Kidney tubule cell (primary cell): ENCODE measurements around the gene PRKG2.

ENCODE experiments used
- DNase-seq: peaks from one replicate; pipeline ENCODE4 v3.0.0-alpha.2; 2018; ENCODE audit warnings: low spot score

PRKG2 gene

DNA sequence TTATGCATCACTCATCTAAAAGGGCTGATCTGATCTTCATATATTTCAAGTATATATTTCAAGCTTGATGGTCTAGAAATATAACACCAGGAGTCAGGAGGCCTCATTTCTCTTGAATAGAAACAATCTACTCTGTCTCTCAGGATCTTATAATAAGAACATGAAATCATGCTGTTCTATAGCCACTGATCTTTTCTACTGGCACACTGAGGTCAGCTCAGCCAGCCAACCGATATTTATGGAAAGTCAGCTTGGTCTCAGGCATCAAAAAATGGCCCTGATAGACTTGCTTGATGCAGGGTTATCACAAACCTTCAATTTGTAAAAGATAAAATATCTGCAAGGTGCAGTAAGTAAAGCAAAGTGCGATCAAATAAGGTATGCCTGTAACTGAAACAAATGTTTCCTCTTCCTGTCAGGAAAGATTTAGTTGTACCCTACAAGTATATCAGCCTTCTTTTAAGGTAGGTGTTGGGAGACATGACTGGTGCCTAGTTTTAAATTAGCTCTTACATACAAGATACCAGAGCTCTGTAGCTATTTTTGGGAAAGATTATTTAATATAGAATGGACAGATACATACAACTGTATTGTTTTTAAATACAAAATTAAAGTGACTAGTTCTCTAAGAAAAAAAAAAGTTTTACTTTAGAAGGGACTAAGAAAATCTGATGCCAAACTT lies 121.2 kb downstream of the PRKG2 start:
- no peak for DNase-seq

DNA sequence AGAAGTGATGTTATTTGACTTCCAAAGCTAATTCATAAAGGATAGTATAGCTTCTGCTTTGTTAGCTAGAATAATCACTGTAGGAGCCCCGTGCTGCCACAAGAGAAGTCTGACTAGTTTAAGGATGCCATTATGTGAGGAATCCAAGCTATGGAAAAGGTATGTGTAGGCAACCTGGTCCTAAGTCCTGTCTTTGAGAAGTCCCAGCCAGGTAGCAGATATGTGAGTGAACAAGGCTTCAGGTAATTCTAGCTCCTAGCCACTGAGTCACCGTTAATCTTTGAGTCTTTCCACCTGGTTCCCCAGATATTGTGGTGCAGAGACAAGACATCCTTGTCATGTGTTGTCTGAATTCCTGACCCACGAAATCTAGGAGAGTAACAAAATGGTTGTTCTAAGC lies 129.0 kb downstream of the PRKG2 start:
- no peak for DNase-seq

DNA sequence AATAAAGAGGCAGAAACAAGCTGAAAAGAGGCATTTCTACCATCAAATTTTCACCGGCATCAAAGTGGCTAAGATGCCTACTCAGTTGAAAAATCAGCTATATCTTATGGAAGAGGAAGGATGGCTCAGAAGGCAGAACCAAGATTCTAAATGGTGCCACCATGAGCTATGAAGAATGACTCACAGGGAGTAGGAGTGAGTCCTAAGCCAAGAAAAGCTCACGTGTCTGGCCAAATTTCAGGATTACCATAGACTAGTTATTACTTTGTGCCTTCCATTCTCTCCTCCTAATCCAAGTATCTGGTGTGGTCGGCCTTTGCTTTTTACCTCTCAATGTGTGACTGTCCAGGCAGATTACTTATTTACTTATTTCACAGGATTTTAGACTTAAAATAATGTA lies 129.7 kb downstream of the PRKG2 start:
- no peak for DNase-seq

DNA sequence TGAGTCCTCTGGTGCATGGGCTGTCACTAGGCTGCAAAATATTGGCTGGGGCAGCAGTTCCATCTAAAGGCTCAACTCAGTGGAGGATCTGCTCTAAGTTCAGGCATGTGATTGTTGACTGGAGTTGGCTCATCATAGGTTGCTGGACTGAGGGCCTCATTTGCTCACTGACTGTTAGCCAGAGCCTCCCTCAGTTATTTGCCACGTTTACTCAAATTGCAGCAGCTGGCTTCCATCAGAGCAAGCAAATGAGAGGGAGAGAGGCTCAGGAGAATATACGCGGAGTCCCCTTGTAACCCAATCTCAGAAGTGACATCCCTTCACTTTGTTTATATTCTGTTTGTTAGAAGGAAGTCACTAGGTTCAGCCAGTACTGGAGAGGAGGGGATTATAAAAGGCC lies 130.4 kb downstream of the PRKG2 start:
- no peak for DNase-seq

DNA sequence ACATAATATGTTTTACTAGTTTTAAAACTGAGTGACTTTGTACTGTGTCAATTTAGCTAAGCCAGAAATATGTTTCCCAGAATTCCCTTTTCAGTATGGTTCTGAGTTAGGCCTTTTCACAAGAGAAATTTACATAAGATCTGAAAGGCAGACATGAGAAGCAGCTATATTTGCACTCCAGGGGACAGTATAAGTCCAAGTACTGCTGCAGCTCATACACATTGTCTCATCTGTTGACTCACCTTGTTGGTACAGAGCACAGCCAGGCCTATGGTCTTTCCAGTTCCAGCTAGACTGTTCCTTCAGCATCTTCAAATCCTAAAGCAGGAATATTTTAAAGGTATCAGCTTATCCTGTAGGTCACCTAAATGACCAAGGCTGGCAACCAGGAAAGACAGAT lies 131.0 kb downstream of the PRKG2 start:
- peak; percentile 57 for DNase-seq

DNA sequence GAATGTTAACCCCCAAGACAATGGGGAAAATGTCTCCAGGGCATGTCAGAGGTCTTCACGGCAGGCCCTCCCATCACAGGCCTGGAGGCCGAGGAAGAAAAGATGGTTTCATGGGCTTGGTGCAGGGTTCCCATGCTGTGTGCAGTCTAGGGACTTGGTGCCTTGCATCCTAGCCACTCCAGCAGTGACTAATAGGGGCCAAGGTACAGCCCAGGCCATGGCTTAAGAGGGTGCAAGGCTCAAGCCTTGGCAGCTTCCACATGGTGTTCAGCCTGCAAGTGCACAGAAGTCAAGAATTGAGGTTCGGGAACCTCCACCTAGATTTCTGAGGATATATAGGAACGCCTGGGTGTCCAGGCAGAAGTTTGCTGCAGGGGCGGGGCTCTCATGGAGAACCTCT lies 133.9 kb downstream of the PRKG2 start:
- DNase-seq = no peak

DNA sequence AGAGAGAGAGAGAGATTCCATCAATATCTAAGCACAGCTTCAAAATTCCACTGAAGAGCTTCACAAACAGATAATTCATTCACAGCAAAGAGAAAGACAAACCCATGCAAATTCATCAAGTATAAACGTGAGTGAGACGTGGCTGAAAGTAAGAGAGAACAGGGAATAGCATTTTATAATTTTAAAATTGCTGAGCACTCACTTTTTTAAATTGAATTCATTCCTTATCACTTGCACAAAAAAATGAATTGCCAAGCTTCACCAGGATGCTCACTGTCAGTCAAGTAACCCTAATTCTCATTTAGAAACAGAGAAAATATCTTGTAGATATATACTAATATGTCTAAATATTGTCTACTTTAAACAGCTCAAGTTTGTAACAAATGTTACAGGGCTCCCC lies 144.0 kb downstream of the PRKG2 start:
- no peak for DNase-seq

DNA sequence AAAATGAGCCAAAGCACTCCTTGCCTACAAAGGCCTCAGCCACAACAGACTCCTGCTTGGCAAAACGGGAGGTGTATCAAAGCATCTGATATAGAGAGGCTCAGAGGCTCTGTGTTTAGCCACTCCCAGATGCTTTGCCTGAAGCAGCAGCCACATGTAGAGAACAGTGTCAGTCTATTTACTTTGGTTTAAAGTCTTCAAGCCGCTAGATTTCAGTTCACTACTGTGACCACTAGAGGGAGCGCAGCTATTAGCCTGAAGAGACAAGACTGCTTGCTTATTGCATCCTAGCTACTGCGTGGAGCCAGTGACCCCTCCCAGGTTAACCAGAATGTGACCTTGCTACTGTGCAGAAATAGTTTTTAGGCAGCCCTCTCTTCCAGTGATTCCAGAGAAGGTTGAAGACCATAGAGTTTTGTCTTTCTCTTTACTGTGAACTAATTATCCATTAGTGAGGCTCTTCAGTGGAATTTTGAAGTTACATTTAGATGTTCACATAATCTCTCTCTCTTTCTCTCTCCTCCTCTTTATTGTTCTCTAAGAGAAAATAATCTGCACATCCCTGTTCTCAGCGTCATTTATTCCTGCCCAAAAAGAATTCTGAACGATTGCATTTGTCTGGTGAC lies 145.2 kb downstream of the PRKG2 start:
- peak; percentile 82 for DNase-seq

DNA sequence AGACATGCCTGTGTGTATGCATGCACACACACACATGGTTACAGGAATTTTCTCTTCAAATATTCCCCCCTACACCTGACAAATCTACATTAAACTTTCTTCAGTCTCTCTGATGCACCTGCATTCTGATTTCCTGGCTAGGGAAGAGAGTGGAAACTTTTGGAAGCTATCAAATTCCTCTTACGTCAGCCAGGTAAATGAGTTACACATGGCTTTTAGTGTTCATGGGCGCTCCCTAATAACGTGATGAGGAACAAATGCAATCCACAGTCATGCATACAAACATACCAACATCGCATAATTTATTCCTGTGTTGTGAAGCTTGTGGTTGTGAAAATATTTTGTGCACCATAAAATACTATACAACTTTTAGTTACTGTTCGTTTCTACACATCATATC lies 149.6 kb downstream of the PRKG2 start:
- peak; percentile 65 for DNase-seq

DNA sequence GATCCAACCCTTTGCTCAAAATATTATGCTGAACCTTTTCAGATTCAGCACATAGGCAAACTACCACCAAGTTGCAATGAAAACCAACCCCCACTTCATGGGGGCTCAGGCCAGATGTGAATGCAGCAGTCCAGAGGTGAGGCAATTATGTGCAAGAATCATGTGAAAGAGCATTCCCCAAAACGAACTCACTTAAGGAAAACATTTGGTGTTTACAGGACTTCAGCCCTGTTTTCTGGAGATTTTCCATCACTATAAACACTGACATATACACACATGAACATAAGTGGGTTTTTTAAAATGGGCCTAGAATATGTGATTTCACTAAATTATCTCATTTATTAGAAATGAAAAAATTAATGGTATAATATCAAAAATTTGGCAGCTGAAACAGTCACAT lies 153.0 kb downstream of the PRKG2 start:
- no peak for DNase-seq

DNA sequence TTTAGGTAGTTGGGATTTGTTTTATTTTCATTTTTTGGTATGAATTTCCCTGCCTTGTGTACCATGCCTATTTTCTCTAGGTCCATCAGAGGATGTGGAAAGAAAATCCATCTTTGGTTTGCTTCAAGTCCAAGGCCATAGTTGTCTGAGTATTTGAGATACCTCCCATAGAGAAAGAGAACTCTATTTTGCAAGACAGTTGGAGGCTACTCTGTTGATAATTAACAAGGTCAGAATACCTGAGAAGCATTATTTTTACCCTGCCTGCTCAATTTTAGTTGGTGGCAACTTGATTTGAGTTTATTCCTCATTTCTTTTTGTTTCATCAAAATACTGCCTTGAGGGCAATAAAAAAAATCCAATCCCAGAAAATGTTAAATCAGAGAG lies 153.7 kb downstream of the PRKG2 start:
- DNase-seq = no peak

DNA sequence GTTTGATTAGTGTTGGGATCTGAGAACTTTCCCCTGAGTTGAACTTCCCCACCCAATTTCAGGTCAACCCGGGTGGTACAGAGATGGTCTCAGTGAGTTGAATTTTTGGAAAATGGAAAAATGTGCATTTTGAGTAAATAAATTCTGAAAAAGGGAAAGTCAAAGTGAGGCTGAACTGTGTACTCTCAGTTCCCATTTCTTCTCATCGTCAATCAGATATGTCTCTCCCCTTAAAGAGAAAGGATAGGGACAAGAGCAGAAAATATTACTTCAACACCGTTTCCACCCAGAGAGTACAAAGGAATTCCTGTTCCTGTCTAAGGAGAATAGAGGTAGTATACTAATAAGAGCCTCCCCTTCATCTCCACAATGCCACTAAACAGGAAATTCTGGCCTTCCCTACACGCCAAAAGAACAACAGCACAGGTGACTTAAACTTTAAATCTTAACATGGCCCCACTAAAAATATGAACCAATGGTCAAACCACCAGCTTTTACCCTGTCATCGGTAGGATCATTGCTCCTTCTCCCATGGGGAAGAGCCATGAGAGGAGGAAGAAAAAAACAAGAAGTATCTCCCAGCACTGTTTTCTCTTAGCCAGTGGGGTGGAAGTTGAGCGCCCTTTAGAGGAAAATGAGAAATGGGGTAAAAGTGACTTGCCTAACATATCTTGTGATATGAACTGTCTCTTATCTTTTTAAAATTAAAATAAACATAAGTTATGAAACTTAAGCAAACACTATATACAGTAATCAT lies 154.3 kb downstream of the PRKG2 start:
- DNase-seq = no peak

DNA sequence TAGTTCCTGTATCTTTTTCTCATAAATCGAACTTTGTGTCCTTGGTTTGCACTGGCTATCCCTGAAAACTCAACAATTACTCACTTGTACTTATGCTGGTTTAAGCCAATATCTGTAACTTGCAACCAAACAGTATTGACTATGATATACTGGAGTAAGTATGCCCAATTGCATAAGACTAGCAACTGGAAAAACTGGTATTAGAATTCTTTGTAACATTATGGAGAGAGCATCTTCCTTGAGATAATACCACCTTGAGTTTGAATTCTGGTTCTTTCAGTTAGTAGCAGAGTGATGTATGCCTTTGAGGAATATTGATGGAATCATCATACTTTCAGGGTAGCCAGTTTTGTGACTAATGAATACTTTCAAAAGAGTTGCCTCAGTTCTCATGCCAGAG lies 156.4 kb downstream of the PRKG2 start:
- no peak for DNase-seq

DNA sequence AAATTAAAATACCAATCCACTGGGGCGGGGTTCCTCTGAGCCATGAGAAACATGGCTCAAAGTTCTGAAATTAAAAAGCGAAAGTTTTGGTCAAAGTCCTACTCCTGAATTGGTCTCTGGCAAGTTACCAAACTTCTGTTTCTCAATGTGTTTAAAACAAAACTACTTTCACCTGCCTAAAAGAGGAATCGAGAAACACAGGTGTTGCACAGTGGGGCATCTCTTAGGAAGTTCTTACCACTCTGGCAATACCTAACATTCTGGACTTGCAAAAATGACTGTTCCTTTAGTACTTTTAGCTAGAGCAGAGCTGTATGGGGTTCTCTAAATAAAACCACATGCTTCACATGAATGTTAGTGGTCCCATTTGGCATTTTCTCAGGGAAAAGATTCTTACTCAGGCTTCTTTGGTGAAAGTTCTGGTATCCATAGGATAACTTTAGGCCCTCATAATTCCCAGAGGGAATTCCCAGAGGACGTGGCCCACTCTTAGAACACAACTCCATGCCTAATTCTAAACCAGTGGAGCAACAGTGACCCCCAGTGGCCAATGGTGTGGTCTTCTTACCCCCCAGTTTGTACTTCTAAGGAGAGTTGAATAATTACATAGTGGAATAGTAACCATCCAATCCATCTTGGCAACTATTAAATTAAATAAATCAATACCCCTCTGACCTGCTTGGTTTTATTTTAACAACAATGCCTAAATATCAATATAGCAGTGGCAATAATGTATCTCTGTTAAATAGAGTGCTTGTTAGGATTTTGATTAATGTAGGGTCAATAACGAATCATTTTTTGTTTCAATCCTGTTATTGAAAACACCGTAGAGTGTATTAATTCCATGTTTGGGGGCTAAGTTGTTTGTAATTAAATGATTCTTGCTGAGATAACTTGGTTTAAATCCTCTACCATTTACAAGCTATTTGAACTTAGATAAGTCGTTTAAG lies 162.6 kb downstream of the PRKG2 start:
- DNase-seq = peak; percentile 60

DNA sequence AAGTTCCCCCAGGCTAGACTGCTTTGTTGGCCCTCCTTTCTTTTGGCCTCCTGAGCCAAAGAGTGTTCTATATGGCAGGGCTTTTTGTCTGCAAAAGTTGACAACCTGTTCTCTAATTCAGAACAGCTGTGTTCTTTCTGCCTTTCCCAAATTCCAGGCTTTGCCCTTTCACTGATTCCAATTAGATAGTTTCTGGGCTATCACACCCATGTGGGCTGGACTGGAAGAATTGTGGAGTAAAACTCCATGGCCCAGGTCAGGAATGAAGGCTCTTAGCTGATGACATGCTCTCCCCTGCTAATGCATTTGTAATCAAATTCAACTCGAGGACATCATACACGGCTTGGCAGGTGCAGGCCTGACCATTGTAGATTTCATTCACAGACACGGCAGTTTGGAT lies 165.1 kb downstream of the PRKG2 start:
- DNase-seq = no peak

DNA sequence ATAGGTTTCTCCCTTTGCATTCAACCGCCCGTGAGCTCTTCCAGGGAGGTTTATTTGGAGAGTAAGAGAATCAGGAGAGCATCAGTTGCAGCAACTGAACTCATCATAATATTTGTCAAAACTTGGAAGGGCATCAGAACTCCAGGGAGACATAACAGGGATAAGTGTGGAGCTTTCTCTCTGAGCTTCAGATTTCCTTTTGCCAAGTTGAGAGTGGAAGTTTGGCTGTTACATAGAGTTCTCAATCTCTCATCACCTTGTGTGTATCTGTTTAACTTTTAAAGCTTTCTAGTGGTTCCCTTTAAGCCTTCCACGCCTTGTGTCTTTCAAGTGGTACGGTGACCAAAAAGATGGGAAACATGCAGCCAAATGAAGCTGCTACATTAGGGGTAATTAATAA lies 165.7 kb downstream of the PRKG2 start:
- DNase-seq = no peak

DNA sequence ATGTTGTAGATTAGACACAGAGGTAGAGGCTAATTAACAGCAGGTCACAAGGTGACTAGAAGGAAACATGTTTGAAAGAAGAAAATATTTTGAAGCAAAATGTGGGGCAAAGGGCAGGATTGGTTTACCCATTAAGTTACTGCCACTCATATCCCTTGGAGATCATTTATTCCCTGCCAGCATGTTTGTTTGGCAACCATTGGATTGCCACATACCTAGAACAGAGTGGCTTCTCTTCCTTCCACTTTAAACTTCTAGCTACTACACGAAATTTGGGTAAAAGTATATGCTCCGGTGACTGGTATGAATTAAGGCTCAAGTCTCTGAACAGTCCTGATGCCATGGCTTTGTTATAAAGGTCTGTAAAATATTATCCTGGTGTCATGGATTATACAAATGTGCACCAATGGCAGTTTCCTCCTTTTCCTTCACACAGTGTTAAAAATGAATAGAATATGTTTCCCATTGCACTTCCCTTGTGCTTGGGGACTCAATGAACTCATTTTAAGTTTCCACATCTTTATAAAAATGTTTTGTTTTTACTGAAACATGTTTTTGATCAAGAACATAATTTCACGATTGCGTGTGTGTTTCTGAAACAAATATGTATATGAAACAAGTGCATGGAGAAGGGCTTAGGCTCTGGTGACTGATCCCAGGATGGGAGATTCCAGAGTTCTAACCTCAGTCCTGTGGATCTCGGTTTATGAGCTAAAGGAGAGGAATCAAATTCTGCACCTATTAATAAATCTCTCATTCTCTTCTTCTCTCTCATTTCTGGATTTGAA lies 172.2 kb downstream of the PRKG2 start:
- no peak for DNase-seq

DNA sequence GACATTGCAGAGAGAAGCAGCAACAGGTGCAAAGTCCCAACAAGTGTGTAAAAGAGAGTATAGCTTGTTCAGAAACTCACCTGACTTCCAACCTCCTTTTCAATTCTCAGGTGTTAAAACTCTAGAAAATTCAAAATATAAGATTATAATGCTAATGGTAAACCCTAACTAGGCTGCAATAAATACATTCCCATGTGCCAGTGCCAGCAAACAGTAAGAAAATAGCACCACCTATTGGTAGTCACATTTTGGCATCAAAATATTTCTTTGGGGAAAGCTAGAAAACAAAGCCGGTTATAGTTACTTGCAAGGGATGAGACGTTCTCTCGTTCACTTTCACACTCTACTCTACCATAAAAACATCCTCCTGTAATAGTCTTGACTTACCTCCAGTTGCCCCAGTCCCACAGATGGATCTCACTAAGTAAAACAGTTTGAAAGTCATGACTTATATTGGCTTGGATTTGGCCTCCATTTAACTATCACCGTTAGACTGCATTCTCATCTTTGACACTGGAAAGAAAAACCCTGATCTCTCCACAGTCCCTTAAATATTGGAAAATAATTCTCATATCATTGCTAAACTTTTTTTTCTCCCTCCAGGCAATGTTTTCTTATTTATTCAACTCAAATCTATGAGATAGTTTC lies 174.9 kb downstream of the PRKG2 start:
- peak; percentile 48 for DNase-seq

DNA sequence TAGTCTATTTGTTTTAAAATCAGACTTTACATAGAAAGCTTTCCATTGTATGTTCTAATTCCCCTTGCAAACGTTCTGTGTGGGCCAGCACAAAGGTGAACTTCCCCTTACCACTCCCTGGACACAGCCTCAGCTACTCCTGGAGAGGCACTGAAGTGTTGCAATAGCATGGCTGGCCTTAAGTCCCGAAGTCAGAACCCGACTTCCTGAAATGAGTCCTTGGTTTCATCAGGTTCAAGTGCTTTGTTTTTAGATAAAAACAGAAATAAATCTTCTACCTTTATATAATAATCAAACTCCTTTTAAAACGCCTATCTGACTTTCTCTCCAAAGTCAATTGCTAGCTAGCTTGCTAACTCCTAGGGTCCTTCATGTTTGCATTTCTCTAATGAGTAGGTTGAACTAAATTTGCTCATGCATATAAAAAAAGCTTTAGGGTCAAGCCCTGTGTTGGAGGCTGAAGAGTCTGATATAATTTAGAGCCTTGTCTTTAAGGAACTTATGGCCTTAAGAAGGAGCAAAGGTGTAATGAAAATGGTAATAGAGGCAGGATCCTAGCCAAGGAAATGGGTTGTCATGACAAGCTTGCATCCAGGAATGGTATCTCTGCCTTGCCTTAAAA lies 175.6 kb downstream of the PRKG2 start:
- peak; percentile 50 for DNase-seq

DNA sequence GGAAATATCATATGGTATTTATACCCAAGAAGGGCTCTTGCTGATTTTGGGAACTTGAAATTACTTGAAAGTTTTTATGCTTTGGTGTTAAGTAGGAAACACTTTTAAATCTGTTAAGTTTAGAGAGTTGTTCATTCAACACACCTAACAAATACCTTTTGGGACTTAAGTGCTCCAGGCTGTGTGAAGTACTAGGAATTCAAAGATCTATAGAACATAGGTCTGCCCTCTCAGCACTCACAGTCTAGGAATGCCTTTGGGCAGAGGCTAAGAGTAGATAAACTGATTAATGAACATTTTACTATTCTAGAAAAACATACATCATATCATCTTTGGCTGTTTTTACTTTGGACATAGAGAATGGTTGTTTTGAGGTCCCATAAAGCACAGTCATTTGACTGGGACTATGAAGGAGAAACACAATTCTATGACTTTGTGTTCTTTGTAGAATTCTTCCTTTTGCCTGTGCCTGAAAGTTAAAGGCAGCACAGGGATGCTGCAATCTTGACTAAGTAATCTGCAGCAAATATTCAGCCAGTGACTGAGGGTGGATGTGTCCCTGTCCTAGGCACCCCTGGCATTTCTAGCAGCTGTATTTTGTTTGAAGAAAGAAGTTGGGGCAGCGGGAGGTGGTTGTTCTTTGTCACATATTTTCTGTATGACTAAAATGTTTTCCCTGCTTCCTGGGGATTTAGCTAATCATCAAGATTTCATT lies 176.2 kb downstream of the PRKG2 start:
- DNase-seq = no peak
